Testis (tissue), 2 donors: ENCODE data around the gene WIPF3.

Experiments
- CTCF ChIP-seq, 3 experiments: fragments of 450-650 bp in 2 of 3; fragments of 200-600 bp in 1 of 3; sonication (generic) in 1 of 3; IDR thresholded peaks; one replicate each; pipeline ENCODE4 v1.5.1; 2016 to 2019; ENCODE audit warnings: antibody characterized with exemption in 3 of 3, mild to moderate bottlenecking in 2 of 3, moderate library complexity in 1 of 3
- POLR2A ChIP-seq: fragments of 450-650 bp; IDR thresholded peaks from one replicate; pipeline ENCODE4 v1.6.1; 2017; ENCODE audit warnings: antibody characterized with exemption, mild to moderate bottlenecking, moderate library complexity

- no peak for TF ChIP-seq CTCF (IDR thresholded peaks at IDR 0.05)
- no peak for TF ChIP-seq POLR2A
Measured at GRCh38 chr7:29951206-29951605, 144.9 kb downstream of the WIPF3 start.
